Tibial nerve (tissue), 4 donors: Measurements from ENCODE around the gene CD79A. TPM values are rescaled to one million over a fixed set of nuclear protein-coding genes. Genes with fewer than 3 reads are reported as not detected.

Experiments
- DNase-seq, 2 donors: peaks; one replicate each; pipeline ENCODE4 v3.0.0-alpha.2; 2019; ENCODE audit warnings: low spot score in 2 of 2
- H3K27ac ChIP-seq, 4 donors: fragments of 200-600 bp; sonication (generic) in 3 of 4; one replicate each; pipeline ENCODE4 v1.5.1; 2017 to 2019; ENCODE audit warnings: mild to moderate bottlenecking in 1 of 4
- H3K27me3 ChIP-seq, 2 donors: fragments of 200-600 bp; sonication (generic) in 1 of 2; one replicate each; pipeline versions ENCODE4 v1.5.1 to v1.6.0; 2017 to 2019
- H3K36me3 ChIP-seq, 3 donors: fragments of 200-600 bp; sonication (generic); one replicate each; pipeline ENCODE4 v1.5.1; 2018 to 2019
- H3K4me1 ChIP-seq, 4 donors: fragments of 200-600 bp; sonication (generic) in 3 of 4; one replicate each; pipeline ENCODE4 v1.5.1; 2017 to 2019
- H3K4me3 ChIP-seq, 4 donors: fragments of 200-600 bp; sonication (generic) in 3 of 4; one replicate each; pipeline ENCODE4 v1.5.1; 2017 to 2019; ENCODE audit warnings: mild to moderate bottlenecking in 1 of 4, moderate library complexity in 1 of 4
- H3K9me3 ChIP-seq, 4 donors: fragments of 200-600 bp; sonication (generic) in 3 of 4; one replicate each; pipeline ENCODE4 v1.5.1; 2017 to 2019
- EP300 ChIP-seq, 2 donors: sonication (generic); formaldehyde crosslinking; IDR thresholded peaks; one replicate each; pipeline ENCODE4 v1.6.1; 2017; ENCODE audit warnings: antibody characterized with exemption in 2 of 2, mild to moderate bottlenecking in 1 of 2
- POLR2A ChIP-seq, 2 donors: fragments of 450-650 bp; IDR thresholded peaks; one replicate each; pipeline ENCODE4 v1.6.1; 2017; ENCODE audit warnings: antibody characterized with exemption in 2 of 2, mild to moderate bottlenecking in 2 of 2, moderate library complexity in 2 of 2
- WGBS, 2 donors: methylation state at CpG; one replicate each; pipeline ENCODE4 v1.1.5; 2018; 5-methylcytosine and 5-hydroxymethylcytosine counted together
- total RNA-seq, 4 donors: library from RNA; depleted of rRNA; stranded (reverse); fragments of >200 nt; gene quantifications; one replicate each; pipeline ENCODE4 v1.1.0, GENCODE V29; 2016
- TF ChIP-seq, protein P1 (sequence below), 5 experiments: fragments of 200-600 bp in 3 of 5; fragments of 450-650 bp in 2 of 5; sonication (generic) in 3 of 5; IDR thresholded peaks; one replicate each; pipeline ENCODE4 v1.5.1; 2016 to 2019; ENCODE audit warnings: antibody characterized with exemption in 5 of 5, mild to moderate bottlenecking in 3 of 5, moderate library complexity in 2 of 5

CD79A gene
- total RNA-seq, 4 donors from 2014 or later, result not detected

DNA sequence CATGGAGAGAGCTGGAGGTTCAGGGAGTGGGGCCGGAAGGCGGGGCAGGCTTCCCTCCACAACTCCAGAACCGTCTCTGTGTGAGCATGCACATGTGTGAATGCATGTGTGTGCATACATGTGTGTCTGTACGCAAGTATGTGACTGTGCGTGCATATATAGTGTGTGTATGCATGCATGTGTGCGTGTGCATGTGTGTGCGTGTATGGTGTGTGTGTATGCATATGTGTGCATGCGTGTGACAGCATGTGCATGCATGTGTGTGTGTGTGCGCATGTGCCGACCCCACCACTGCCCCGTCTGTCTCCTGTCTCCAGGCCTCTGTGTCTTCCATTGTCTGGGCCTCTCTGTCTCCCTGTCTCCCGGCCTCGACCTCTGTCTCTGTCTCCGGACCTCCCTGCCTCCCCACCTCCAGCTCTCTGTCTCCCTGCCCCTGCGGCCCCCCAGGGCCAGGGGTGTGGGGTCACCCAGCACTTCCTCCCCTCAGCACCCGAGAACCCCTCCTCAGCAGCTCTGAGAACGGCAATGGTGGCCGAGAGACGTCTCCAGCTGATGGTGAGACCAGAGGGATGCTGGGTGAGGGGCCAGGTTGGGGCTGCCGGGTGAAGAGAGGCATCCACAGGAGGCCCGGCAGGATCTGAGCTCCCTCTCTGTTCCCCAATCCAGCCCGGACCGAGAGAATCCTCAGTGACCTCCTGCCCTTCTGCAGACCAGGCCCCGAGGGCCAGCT, 28.4 kb downstream of the CD79A start:
- Histone ChIP-seq H3K4me3 (no peak overlapping the region), H3K36me3 (peaks cover 12 to 80% (median 49%) of the 10 kb centered on the region in 3 donors), H3K27ac (no peak overlapping the region), H3K27me3 (no peaks in the 10 kb centered on the region), H3K9me3 (no peaks in the 10 kb centered on the region), H3K4me1 (no peaks in the 10 kb centered on the region)
- no peak for TF ChIP-seq EP300 (IDR thresholded peaks at IDR 0.05)
- no peak for TF ChIP-seq POLR2A (IDR thresholded peaks at IDR 0.05)
- TF ChIP-seq, protein P1, sequence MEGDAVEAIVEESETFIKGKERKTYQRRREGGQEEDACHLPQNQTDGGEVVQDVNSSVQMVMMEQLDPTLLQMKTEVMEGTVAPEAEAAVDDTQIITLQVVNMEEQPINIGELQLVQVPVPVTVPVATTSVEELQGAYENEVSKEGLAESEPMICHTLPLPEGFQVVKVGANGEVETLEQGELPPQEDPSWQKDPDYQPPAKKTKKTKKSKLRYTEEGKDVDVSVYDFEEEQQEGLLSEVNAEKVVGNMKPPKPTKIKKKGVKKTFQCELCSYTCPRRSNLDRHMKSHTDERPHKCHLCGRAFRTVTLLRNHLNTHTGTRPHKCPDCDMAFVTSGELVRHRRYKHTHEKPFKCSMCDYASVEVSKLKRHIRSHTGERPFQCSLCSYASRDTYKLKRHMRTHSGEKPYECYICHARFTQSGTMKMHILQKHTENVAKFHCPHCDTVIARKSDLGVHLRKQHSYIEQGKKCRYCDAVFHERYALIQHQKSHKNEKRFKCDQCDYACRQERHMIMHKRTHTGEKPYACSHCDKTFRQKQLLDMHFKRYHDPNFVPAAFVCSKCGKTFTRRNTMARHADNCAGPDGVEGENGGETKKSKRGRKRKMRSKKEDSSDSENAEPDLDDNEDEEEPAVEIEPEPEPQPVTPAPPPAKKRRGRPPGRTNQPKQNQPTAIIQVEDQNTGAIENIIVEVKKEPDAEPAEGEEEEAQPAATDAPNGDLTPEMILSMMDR (IDR thresholded peaks at IDR 0.05), result no peak
- 82 to 85% methylated on average over 24 of the region's 24 CpGs for WGBS, 2 donors
- no peak for DNase-seq

DNA sequence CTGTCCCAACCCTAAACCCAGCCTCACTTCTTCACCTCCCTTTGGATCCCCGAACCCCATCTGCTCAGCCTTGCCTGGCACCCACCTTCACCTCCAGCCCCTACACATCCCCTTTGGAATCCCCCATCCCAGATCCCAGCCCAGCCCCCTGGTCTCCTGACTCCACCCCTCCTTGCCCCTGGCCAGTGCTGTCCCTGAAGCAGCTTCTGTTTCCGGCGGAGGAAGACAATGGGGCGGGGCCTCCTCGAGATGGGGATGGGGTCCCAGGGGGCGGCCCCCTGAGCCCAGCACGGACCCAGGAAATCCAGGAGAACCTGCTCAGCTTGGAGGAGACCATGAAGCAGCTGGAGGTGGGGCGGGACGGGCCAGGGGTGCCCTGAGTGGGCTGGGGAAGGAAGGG, 29.2 kb downstream of the CD79A start:
- Histone ChIP-seq H3K4me3 (no peak overlapping the region), H3K4me1 (no peaks in the 10 kb centered on the region), H3K27me3 (no peaks in the 10 kb centered on the region), H3K9me3 (no peaks in the 10 kb centered on the region), H3K27ac (no peak overlapping the region), H3K36me3 (peaks cover 12 to 71% (median 49%) of the 10 kb centered on the region in 3 donors)
- WGBS, 2 donors, result 69 to 76% methylated on average over 9 of the region's 9 CpGs
- DNase-seq, result no peak
- TF ChIP-seq EP300 (IDR thresholded peaks at IDR 0.05), result no peak
- TF ChIP-seq, protein P1 (IDR thresholded peaks at IDR 0.05), result no peak
- TF ChIP-seq POLR2A (IDR thresholded peaks at IDR 0.05), result no peak

DNA sequence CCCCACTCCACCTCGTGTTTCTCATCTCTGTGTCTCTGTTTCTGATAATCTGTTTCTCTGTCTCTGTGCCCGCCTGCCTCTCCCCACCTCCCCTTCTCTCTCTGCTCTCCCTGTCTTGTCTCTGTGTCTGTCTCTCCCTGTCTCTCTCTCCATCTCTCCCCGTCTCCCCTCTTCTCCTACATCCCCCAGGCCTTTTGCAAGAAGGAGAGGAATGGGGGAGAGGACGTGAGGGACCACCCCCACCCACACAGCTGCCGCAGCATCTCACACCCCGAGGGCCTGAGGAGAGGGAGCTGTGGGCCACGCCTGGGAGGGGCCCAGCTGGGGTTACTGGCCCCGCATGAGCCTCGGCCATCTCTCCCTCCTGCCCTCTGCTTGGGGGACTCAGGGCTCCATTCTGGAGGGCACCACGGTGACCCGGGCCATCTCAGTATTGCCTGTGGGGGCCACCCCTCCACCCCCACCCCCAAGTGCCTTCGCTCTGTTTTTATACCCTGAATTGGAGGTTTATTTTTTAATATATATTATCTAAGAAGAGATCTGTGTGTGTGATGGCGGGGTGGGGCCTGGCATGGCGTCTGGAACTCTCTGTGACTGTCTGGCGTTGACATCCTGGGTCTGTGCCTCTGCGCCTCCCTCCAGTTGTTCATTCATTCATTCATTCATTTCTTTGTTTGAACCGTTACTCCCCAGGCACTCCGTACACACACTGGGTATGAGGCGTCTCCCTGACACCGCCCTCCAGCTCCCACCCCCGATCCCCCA, 30.0 kb downstream of the CD79A start:
- H3K36me3 ChIP-seq, result peaks cover 9 to 63% (median 41%) of the 10 kb centered on the region in 3 donors
- H3K27me3 ChIP-seq, result peaks cover 0 to 7% of the 10 kb centered on the region in 2 donors
- no peak for DNase-seq
- no peaks in the 10 kb centered on the region for H3K9me3 ChIP-seq
- no peak for TF ChIP-seq EP300 (IDR thresholded peaks at IDR 0.05)
- no peak for TF ChIP-seq POLR2A (IDR thresholded peaks at IDR 0.05)
- TF ChIP-seq, protein P1 (IDR thresholded peaks at IDR 0.05), result no peak
- WGBS, 2 donors, result 70 to 73% methylated on average over 21 of the region's 21 CpGs
- H3K27ac ChIP-seq, result no peak overlapping the region
- no peaks in the 10 kb centered on the region for H3K4me1 ChIP-seq
- H3K4me3 ChIP-seq, result no peak overlapping the region

DNA sequence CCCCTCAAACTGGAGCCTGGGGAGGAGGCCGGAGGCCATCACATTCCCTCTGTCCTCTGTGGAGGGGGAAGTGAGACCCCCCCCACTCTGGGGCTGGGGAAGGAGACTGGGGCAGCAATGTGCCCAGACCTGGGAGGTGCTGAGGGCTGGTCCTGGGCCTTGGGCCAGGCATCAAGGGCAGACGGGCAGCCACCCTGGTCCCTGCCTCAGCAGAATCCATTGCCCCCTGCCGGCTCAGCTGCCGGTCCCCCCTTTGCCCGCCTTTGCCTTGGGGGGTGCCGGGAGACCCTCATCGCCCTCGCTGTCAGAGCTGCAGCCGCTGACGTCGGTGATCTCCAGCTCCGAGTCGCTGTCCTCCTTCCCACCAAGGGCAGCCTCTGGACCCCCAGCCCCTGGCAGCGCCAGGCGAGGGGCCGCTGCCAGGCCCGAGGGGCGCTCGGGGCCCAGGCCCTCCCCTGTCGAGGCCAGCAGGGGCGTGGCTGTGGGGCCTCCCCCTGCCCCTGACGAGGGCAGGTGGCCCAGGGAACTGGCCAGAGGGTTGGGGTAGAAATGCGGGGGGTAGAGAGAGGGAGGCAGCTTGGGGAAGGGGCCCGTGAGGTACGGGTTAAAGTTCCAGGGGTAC, 31.0 kb downstream of the CD79A start:
- DNase-seq, result no peak
- 76 to 79% methylated on average over 20 to 21 of the region's 25 CpGs for WGBS, 2 donors
- TF ChIP-seq POLR2A (IDR thresholded peaks at IDR 0.05) (no peak), EP300 (IDR thresholded peaks at IDR 0.05) (no peak)
- TF ChIP-seq, protein P1 (IDR thresholded peaks at IDR 0.05), result no peak
- no peak overlapping the region for H3K27ac ChIP-seq
- peaks cover 0 to 17% of the 10 kb centered on the region in 2 donors for H3K27me3 ChIP-seq
- peaks cover under 1 to 53% (median 31%) of the 10 kb centered on the region in 3 donors for H3K36me3 ChIP-seq
- H3K4me1 ChIP-seq, result peaks cover 0 to 9% (median 1%) of the 10 kb centered on the region in 4 donors
- no peak overlapping the region for H3K4me3 ChIP-seq
- H3K9me3 ChIP-seq, result no peaks in the 10 kb centered on the region
